Body of pancreas (tissue), 4 donors: ENCODE results near the gene MYO18B. TPM values are rescaled to one million over a fixed set of nuclear protein-coding genes. Genes with fewer than 3 reads are reported as not detected.

ENCODE experiments used
- ATAC-seq: fragments of 150-250 bp; one replicate; pipeline ENCODE4 v1.9.1; 2016
- DNase-seq, 4 donors: peaks; one replicate each; pipeline ENCODE4 v3.0.0-alpha.2; 2019
- H3K27ac ChIP-seq, 4 donors: fragments of 200-600 bp; sonication (generic); 1 replicate in 3 of 4; 2 replicates in 1 of 4; pipeline versions ENCODE4 v1.5.1 to v1.6.1; 2016 to 2019; ENCODE audit warnings: mild to moderate bottlenecking in 1 of 4, mixed read lengths in 1 of 4, moderate library complexity in 1 of 4
- H3K27me3 ChIP-seq, 2 donors: fragments of 200-600 bp; sonication (generic); one replicate each; pipeline ENCODE4 v1.6.0; 2016; ENCODE audit warnings: mild to moderate bottlenecking in 1 of 2
- H3K36me3 ChIP-seq, 2 donors: fragments of 200-600 bp; sonication (generic); replicated peaks in 1 of 2; 2 replicates each; pipeline ENCODE4 v1.5.1; 2016; ENCODE audit warnings: low read depth in 2 of 2; ENCODE audit not compliant: insufficient read depth in 1 of 2
- H3K4me1 ChIP-seq: fragments of 200-600 bp; sonication (generic); one replicate; pipeline ENCODE4 v1.6.0; 2016
- H3K4me3 ChIP-seq, 2 donors: fragments of 200-600 bp; sonication (generic); 1 replicate in 1 of 2; 2 replicates in 1 of 2; pipeline ENCODE4 v1.5.1; 2016 to 2019
- H3K9me3 ChIP-seq, 3 donors: fragments of 200-600 bp; sonication (generic); 1 replicate in 2 of 3; 2 replicates in 1 of 3; pipeline ENCODE4 v1.5.1; 2016
- CTCF ChIP-seq, 7 experiments: fragments of 450-650 bp in 4 of 7; fragments of 200-600 bp in 3 of 7; sonication (generic) in 3 of 7; IDR thresholded peaks; one replicate each; pipeline ENCODE4 v1.5.1; 2016 to 2019; ENCODE audit warnings: antibody characterized with exemption in 7 of 7
- POLR2A ChIP-seq, 3 donors: fragments of 450-650 bp; IDR thresholded peaks; one replicate each; pipeline ENCODE4 v1.6.1; 2016; ENCODE audit warnings: antibody characterized with exemption in 3 of 3, mild to moderate bottlenecking in 2 of 3
- WGBS, 2 donors: methylation state at CpG; one replicate each; pipeline ENCODE4 v1.1.5; 2017; 5-methylcytosine and 5-hydroxymethylcytosine counted together
- intact Hi-C: fragments of 100-400 bp; cut with DNase I; formaldehyde crosslinking; loops from one replicate; pipeline ENCODE4 v1.15.1; 2023
- total RNA-seq, 2 donors: library from RNA; depleted of rRNA; stranded (reverse); fragments of >200 nt; gene quantifications; one replicate each; pipeline ENCODE4 v1.1.0, GENCODE V29; 2016

MYO18B gene
- 1 to 10 TPM in 1 of 2 donors, not detected in 1; 1.3 TPM for total RNA-seq

GRCh38 chr22:25741692-25742626 is at the start of gene MYO18B:
MYO18B (plus strand) TSS chr22:25742188; CDS start chr22:25761093, 18,905 bp downstream.
- H3K4me3 ChIP-seq, result no peak within 1 kb of the TSS
- WGBS, 2 donors, result 71 to 77% methylated on average over 33 to 36 of the region's 36 CpGs
- H3K9me3 ChIP-seq, result no peaks in the 10 kb centered on the region
- DNase-seq (no peak), ATAC-seq (no peak)
- no peaks in the 10 kb centered on the region for H3K27me3 ChIP-seq
- no peak within 1 kb of the TSS for H3K27ac ChIP-seq
- no peaks in the 10 kb centered on the region for H3K4me1 ChIP-seq
- H3K36me3 ChIP-seq, result no peaks in the 10 kb centered on the region
- intact Hi-C loops, result no loop called here
- TF ChIP-seq POLR2A (IDR thresholded peaks at IDR 0.05) (no peak), CTCF (IDR thresholded peaks at IDR 0.05) (no peak)

DNA sequence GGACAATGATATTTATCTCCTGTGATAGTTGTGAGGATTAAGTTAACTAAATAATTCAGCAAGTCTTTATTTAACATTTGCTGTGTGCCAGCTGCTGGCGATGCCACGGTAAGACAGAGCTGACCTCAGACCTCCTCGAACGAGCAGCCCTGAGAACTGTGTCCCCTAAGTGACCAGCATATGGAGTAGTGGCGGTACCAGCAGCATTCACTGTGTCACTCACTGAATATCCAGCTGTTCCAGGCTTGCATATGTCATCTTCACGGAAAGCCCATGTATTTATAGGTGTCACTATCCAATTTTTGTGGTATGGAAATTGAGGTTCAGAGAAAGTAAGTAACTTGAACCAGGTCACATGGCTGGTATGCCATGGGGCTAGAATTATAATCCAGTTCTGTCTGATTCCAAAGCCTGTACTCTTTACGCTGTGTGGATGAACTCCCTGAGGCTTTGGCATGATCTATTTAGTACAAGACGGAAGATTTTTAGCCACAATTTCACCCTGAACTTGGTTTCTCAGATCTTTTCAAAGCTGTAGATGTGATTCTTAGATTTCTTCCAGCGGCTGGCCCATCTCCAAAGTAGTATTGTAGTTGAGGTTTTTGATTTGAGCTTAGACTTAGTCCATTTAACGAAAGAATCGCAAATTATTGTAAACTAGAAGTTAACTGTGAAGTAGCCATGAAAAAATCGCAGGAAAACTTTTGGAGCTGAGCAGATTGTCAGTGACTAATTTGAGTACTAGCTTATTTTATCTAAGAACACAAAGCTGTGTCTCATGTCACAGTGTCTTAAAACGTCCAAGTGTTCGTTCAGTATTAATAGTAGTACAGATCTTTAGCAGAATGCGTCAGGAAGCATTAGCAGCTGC is 49.4 kb upstream of the MYO18B start:
- 81% methylated on average over 15 of the region's 15 CpGs for WGBS, 2 donors
- no peaks in the 10 kb centered on the region for H3K9me3 ChIP-seq
- ATAC-seq (no peak), DNase-seq (no peak)
- H3K36me3 ChIP-seq, result peaks cover 0 to 2% of the 10 kb centered on the region in 2 donors
- H3K27me3 ChIP-seq, result no peaks in the 10 kb centered on the region
- no peak overlapping the region for H3K27ac ChIP-seq
- no peak overlapping the region for H3K4me3 ChIP-seq
- intact Hi-C loops, result no loop called here
- TF ChIP-seq CTCF (IDR thresholded peaks at IDR 0.05) (no peak), POLR2A (IDR thresholded peaks at IDR 0.05) (no peak)
- H3K4me1 ChIP-seq, result no peaks in the 10 kb centered on the region

GRCh38 chr22:25693268-25693565 is 48.8 kb upstream of the MYO18B start:
- H3K9me3 ChIP-seq, result no peaks in the 10 kb centered on the region
- peaks cover 0 to 2% of the 10 kb centered on the region in 2 donors for H3K36me3 ChIP-seq
- ATAC-seq, result no peak
- no peak for DNase-seq
- intact Hi-C loops, result no loop called here
- no peak overlapping the region for H3K27ac ChIP-seq
- no peaks in the 10 kb centered on the region for H3K27me3 ChIP-seq
- WGBS, 2 donors, result 94 to 95% methylated on average over 4 of the region's 4 CpGs
- TF ChIP-seq POLR2A (IDR thresholded peaks at IDR 0.05), result no peak
- H3K4me3 ChIP-seq, result no peak overlapping the region
- H3K4me1 ChIP-seq, result no peaks in the 10 kb centered on the region

GRCh38 chr22:25694196-25694907 is 47.6 kb upstream of the MYO18B start:
- TF ChIP-seq POLR2A (IDR thresholded peaks at IDR 0.05) (no peak), CTCF (IDR thresholded peaks at IDR 0.05) (no peak)
- intact Hi-C loops, result no loop called here
- H3K4me3 ChIP-seq, result no peak overlapping the region
- ATAC-seq, result no peak
- no peaks in the 10 kb centered on the region for H3K9me3 ChIP-seq
- H3K27me3 ChIP-seq, result no peaks in the 10 kb centered on the region
- H3K27ac ChIP-seq, result no peak overlapping the region
- DNase-seq, result no peak
- H3K36me3 ChIP-seq, result peaks cover 0 to 2% of the 10 kb centered on the region in 2 donors
- H3K4me1 ChIP-seq, result no peaks in the 10 kb centered on the region
- WGBS, 2 donors, result 78% methylated on average over 16 of the region's 16 CpGs

- no peak for ATAC-seq
- DNase-seq, result no peak
- no peak for TF ChIP-seq POLR2A (IDR thresholded peaks at IDR 0.05)
- TF ChIP-seq CTCF (IDR thresholded peaks at IDR 0.05), result no peak
- intact Hi-C loops, result no loop called here
- peaks cover 0 to 2% of the 10 kb centered on the region in 2 donors for H3K36me3 ChIP-seq
- H3K27me3 ChIP-seq, result no peaks in the 10 kb centered on the region
- WGBS, 2 donors, result 77 to 82% methylated on average over 5 of the region's 5 CpGs
- H3K27ac ChIP-seq, result no peak overlapping the region
- no peaks in the 10 kb centered on the region for H3K4me1 ChIP-seq
- no peak overlapping the region for H3K4me3 ChIP-seq
- no peaks in the 10 kb centered on the region for H3K9me3 ChIP-seq
These were observed 46.8 kb upstream of the MYO18B start for GRCh38 chr22:25695146-25695545.
